DMS153 treated with DMSO at 0.1 percent for 48 hours (cell line): Measurements from ENCODE around the gene KDM5A.
"Not testable (repeated sequence)": the region's sequence is repeated elsewhere in the genome, so short reads cannot be mapped to it uniquely, and the experiment has no call there.

Experiments used
- DNase-seq: peaks from one replicate; lab custom pipeline; 2025; ENCODE audit not compliant: unreplicated experiment; lab: John Stamatoyannopoulos, UW

KDM5A gene

DNA sequence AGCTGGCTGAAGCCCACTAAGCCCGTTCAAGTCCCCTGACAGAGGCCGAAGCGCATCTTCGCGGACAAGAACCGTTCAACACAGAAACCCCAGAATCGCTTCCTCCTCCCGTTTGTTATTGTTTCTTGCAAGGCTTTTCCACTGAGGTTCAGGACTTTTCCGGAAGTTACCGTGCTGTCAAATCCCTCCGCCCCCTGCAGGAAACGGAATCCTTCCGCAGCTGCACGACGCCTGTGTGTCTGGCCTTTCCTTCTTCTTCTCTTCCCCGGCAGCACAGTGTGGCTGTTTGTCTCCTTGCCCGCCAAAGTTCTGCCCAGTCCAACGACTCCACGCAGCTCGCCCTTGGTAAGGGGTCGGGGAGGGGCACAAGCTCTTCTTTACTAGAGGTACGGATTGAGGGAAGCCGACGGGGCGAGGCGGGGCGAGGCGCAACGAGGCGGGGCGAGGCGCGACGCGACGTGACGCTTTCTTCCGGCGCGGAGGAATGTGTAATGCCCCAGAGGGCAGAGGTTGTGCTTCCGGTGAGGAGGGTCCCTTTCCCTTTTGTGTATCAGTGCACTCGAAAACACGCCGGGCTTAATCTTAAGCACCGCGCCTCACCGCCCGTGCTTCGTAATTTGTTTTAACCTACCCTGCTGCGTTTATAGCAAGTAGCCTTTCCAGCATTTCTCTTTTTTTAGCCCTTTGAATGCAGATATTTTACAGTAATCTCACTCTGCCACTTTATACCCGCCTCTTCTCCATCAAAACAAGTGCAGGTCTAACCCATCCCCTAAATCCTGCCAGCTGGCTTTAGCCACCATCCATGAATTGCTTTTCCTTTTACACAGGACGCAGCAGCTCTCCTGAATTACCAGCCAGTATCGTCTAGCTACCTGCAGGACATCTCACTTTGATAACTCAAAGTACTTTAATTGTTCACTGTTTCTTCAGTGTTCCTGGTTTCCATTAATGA lies at the start of gene KDM5A:
Gene KDM5A (minus strand): TSS at position 179 of the 955 bp plus-strand sequence. CDS start 229 bp downstream, outside the sequence.
- no peak for DNase-seq

DNA sequence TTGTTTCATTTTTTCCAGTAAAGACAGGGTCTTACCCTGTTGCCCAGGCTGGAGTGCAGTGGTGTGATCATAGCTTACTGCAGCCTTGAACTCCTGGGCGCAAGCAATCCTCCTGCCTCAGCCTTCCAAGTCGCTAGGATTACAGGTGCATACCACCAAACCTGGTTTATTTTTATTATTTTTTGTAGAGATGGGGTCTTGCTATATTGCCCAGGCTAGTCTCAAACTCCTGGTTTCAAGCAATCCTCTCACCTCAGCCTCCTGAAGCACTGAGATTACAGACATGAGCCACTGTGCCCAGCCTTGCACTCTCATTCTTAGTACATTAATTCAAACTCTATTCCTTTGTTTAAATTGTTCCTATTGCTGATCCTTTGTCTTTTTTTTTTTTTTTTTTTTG lies 46.6 kb upstream of the KDM5A start:
- not testable (repeated sequence) for DNase-seq

DNA sequence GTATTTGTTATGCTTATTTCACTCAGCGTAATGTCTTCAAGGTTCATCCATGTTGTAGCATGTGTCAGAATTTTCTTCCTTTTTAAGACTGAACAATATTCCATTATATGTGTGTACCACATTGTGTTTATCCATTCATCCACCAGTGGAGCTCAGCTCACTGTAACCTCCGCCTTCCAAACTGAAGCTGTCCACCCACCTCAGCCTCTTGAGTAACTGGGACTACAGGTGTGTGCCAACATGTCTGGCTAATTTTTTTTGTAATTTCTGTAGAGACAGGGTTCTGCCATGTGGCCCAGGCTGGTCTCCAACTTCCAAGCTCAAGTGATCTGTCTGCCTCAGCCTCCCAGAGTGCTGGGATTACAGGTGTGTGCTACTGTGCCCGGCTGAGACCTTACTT lies 33.4 kb upstream of the KDM5A start:
- DNase-seq, result no peak

DNA sequence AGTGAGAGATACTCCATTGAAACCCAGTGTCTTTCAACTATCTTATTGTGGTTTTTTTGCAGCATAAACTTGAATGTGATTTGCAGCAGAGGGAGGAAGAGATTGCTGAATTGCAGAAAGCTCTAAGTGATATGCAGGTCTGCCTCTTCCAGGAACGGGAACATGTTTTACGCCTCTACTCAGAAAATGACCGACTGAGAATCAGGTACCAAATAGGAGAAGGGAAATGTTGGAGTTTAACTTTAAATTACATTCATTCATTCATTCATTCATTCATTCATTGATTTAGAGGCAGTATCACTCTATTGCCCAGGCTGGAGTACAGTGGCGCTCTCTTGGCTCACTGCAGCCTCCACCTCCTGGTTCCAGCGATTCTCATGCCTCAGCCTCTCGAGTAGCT lies 29.3 kb upstream of the KDM5A start:
- no peak for DNase-seq

DNA sequence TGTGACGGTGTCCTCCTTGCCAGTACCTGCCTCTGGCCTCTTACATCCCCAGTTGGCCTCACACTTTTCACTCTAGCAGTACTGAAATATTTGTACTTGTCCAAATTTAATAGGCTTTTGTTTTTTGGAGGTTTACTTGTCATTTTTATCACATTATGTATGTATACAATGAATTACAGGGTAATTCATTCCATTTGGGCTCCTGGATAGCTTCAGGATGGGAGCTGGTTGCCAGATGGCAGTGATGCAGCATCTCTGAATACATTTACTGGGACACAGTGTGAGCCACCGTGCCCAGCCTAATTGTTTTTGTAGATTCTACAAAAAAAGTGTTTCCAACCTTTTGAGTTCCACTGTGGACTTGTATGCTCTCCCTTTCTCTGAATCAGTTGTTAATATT lies 25.7 kb upstream of the KDM5A start:
- no peak for DNase-seq

DNA sequence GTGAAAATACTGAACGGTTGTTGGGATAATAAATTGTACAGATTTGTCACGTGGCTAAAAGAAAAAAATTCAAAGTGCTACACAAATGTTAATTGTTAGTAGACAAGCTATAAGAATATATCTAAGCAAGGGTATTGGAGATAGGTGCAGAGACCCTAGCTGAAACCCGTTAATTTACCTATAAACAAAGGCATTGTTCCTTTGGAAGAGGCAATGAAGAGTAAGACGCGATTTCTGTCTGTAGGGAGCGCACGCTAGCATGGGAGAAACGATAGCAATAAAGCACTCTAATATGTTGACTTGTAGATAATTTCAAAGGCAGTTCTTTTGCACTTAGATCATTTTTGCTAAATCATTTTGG lies 12.9 kb upstream of the KDM5A start:
- DNase-seq, result no peak

DNA sequence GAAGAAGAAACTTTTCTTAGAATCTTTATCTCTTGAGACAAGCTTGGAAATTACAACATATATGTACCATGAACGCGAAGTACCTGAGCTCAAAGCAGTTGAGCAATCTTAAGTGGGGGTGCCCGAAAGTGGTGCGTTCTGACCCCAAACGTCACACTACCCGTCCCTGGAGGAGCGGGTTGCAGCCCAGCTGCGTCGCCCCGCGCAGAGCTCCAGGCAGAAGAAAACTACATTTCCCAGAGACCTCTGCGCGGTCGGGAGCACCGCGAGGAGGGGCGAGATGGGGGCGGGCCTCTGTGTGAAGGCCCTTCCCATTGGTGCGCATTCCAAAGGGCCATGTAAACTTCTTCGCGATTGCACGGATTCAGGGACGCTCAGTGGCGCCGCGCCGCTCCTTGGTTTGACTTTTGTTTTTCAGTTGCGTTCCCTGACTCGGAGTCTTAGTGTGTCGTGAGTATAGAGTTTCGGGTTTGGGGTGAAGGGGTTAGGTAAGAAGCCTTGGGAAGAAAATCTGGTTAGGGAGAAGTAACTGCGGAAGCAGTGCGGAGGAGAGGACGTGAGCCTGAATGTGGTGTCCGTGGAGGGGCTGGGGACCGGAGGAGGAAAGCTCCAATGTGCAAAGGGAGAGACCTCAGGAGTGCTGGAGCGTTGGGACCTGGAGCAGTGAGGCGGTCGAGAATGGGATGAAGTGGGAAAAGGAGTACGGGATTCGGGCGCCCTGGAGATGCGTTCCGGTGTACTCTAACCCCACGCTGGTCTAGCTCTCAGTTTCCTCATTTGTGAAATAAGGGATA lies 12.3 kb upstream of the KDM5A start, which contains the start of gene CCDC77:
Gene CCDC77 (plus strand): TSS at position 410 of the 794 bp plus-strand sequence. CDS start 7,740 bp downstream, outside the sequence.
- no peak for DNase-seq

DNA sequence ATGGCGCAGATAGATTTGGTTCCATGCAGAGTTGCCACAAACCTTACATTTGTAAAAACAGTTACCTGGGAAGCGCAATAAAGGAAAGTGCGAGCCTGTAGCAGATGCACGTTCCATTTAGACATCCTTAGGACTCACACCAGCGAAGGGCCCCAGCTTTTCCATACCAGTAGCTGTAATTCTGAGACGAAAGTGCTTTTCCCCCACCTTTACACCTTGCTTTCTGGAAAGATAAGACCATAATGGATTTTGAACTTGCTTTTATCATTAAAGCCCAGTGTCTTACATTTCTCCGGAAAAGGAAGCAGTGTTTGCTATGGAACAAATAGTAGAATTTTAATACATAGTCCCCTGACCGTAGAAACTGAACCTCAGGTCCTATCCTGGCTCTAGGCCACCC lies 11.7 kb upstream of the KDM5A start:
- no peak for DNase-seq

DNA sequence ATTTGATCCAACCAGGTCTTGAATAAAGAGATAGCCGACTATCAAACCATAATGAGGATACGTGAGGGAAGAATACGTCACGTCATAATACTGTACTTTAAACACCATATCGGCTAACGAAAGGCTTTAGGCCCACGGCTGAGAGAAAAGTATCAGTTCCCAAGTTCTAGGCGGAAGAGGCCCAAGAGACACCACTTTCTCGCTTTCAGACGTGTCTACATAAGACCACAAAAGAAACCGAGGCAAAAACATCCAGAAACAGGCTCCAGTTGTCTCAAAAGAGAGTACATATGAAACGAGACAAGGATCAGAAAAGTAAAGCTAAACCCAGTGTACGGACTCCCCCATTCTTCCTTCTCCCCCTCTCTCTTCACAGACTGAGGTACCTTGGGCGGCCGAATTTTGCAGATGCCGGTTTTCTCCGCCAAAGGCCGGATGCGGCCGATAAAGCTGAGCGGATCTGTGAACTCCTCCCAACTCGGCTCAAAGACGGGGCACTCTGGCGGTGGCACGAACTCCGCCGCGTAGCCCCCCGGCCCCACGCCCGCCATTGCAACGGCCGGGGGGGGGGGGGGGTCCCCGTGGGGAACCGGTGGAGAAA lies 479 bp downstream of the KDM5A start:
- DNase-seq, result no peak

DNA sequence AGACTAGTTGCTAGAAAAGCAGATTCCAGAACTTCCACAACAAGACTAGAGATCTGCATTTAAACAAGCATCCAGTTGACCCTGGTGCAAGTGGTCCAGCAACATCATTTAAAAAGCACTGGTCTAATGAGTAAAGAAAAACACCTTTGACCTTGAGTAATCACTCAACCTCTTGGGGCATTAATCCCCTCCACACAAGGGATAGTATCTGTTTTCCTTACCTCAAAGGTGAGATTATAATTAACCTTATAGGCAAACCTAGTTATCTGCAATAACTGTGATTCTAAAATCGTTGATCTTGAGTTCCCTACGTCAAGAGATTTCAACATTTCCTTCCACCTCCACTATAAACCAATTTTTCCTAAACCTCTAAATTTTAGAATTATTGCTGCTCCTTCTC lies 1.1 kb downstream of the KDM5A start:
- no peak for DNase-seq

DNA sequence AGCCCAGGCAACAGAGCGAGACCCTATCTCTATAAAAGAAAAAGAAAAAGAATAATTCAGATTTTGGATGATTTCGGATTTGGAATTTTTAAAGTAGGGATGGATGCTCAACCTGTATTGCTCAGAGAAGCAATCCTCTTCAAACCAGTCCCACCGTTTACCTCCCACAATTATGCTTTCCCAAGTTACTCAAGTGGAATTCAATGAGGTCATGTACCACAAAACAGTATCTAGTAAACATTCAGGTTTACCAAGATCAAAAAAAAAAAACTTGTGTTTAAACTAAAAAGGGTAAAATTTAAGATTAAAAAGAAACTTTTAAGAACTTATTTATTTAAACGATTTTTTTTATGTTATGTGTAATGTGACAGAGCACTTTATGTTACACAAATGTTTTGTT lies 2.5 kb downstream of the KDM5A start:
- DNase-seq, result no peak

DNA sequence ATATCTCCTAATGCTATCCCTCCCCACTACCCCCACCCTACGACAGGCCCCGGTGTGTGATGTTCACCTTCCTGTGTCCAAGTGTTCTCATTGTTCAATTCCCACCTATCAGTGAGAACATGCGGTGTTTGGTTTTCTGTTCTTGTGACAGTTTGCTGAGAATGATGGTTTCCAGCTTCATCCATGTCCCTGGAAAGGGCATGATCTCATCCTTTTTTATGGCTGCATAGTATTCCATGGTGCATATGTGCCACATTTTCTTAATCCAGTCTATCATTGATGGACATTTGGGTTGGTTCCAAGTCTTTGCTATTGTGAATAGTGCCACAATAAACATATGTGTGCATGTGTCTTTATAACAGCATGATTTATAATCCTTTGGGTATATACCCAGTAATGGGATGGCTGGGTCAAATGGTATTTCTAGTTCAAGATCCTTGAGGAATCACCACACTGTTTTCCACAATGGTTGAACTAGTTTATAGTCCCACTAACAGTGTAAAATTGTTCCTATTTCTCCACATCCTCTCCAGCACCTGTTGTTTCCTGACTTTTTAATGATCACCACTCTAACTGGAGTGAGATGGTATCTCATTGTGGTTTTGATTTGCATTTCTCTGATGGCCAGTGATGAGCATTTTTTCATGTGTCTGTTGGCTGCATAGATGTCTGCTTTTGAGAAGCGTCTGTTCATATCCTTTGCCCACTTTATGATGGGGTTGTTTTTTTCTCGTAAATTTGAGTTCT lies 18.2 kb downstream of the KDM5A start:
- not testable (repeated sequence) for DNase-seq

DNA sequence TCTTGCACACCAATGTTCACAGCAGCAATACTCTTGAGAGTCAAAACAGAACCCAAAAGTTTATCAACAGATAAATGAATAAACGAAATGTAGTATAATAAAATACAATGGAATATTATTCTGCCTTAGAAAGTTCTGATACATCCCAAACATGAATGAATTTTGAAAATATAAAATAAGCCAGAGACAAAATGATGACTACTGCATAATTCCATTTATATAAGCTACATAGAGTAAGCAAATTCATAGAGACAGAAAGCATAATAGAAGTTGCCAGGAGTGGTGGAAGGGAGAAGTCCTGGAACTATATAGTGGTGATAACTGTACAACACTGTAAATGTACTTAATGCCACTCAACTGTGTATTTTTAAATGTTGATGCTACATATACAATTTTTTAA lies 21.1 kb downstream of the KDM5A start:
- no peak for DNase-seq

DNA sequence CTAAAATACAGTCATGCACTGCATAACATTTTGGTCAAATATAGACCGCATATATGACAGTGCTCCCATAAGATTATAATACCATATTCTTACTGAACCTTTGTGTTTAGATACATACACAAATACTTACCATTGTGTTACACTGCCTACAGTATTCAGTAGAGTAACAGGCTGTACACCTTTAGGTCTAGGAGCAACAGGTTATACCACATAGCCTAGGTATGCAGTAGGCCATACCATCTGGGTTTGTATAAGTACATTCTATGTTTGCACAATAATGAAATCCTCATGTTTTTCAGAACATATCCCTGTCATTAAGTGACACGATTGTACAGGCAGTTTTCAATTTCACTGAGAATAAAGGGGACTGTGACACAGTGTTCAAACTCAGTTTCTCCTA lies 22.3 kb downstream of the KDM5A start:
- DNase-seq, result no peak

DNA sequence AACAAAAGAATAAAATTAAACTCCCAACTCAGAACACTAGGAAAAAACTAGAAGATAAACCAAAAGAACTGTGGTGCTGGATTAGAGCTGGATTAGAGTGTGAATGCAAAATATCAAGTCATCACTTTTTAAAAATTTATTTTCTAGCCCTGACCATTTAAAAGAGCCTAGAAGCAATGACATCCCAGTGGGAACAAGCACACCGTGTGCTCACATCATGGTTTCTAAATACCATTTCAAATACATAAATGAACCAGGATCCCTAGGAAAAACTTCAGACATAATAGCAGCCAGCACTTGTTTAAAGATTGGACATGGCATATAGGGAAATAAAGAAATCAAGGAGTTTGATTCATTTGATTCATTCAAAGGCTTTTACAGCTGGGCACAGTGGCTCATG lies 30.0 kb downstream of the KDM5A start:
- no peak for DNase-seq

DNA sequence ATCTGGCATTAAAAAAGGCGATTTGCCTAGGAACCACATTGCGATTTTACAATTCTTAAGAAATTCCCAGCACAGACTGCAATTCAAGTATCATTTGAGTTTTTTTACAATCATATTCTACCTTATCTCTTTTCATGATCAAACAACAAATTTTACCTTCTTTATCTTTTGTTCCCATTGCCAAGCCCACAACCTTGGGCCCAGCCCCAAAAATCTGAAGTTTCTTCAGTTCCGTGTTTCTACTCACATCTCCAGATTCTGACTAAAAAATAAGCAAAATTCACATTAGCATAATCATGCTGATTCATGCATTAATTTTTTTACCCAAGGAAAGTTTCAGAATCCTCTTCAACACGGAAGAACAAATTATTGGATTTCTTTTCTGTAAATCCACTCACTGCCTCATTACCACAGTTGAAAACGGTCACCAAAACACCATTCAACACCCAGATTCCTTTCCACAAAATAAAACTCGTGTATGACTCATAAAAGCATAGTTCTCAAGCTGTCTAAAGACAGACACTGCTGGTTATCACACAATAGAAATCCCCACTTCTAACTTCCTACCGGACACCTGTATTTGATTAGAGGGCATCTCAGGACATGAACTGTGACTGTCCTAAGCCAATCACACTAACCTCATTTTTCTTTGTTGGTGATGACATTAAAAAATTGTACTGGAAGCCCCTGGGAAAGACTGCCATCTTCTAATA lies 32.7 kb downstream of the KDM5A start:
- no peak for DNase-seq

DNA sequence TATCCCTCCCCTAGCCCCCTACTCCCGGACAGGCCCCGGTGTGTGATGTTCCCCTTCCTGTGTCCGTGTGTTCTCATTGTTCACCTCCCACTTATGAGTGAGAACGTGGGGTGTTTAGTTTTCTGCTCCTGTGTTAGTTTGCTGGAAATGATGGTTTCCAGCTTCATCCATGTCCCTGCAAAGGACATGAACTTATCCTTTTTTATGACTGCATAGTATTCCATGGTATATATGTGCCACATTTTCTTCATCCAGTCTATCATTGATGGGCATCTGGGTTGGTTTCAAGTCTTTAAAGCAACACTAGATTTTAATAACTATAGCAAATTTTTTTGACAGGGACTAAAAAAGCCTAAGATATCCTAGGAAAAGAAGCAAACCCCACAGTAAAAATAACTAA lies 37.9 kb downstream of the KDM5A start:
- not testable (repeated sequence) for DNase-seq

DNA sequence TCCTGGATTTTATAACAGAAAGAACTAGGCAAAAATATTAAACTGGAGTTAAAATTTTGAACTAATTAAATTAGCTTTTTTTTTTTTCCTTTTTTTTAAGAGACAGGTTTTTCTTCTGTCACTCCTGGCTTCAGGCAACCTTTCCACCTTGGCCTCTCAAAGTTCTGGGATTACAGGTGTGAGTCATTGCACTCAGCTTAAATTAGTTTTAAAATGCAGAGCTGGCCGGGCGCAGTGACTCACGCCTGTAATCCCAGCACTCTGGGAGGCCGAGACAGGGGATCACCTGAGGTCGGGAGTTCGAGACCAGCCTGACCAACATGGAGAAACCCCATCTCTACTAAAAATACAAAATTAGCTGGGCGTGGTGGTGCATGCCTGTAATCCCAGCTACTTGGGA lies 39.5 kb downstream of the KDM5A start:
- DNase-seq, result not testable (repeated sequence)

DNA sequence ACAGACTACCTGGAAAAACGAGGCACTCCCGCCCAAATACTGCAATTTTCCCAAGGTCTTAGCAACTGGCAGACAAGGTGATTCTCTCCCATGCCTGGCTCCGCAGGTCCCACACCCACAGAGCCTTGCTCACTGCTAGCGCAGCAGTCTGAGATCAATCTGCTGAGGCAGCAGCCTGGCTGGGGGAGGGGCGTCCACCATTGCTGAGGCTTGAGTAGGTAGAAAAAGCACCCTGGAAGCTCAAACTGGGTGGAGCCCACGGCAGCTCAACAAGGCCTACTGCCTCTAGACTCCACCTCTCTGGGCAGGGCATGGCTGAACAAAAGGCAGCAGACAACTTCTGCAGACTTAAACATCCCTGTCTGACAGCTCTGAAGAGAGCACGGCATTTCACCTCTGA lies 46.1 kb downstream of the KDM5A start:
- not testable (repeated sequence) for DNase-seq

DNA sequence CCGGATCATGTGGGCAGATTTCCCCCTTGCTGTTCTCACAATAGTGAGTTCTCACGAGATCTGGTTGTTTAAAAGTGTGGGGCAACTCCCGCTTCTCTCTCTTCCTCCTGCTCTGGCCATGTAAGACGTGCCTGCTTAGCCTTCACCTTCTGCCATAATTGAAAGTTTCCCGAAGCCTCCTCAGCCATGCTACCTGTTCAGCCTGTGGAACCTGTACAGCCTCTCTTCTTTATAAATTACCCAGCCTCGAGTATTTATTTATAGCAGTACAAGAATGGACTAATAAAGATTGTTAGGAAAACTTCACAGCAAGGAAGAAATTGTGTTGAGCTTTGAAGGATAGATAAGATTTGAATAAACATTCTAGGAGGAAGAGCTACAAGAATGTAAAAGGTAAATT lies 52.1 kb downstream of the KDM5A start:
- no peak for DNase-seq
